GM12873 (cell line): ENCODE results near the gene LHX5.

ENCODE experiments used
- CTCF ChIP-seq: IDR thresholded peaks from 2 replicates; pipeline ENCODE4 v1.5.1; 2012; ENCODE audit warnings: low read depth, mild to moderate bottlenecking, moderate library complexity, low read length, control low read depth; ENCODE audit not compliant: insufficient read depth; ENCODE audit errors: missing control alignments

Gene LHX5

DNA sequence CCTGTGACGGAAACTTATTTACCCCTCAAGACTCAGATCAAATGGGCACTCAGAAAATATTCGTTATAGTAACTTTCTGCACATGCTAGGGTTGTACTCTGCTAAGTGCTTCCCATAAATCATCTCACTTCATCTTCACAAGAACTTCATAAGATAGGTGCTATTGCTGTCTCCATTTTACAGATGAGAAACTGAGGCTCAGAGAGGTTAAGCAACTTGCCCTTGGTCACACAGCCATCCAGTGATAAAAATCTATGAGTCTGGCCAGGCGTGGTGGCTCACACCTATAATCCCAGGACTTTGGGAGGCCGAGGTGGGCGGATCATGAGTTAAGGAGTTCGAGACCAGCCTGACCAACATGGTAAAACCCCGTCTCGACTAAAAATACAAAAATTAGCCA is 33.2 kb upstream of the LHX5 start:
- no peak for TF ChIP-seq CTCF

DNA sequence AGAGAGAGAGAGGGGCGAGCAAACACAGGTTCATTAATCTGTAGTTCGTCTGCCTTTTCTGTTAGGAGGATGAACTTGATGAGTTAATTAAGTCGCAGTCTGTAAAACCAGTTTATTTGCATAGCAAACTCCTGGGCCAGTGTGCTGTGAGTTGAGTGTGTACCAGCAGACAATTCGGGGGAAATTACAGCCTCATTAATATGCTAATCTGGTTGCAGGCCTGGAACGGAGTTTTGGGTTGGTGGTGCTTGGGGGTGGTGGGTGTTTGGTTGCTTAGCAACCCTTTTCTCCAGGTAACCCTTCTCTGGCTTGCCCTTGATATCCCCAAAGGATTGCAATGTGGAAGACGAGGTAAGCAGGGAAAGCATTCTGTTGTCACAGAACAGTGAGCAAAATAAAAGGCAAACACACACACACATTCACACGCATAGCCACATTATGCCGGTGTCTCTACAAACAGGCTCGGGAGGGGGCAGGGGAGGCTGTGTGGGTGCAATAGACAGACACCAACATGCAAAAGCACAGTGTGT is 29.2 kb upstream of the LHX5 start:
- TF ChIP-seq CTCF: no peak

DNA sequence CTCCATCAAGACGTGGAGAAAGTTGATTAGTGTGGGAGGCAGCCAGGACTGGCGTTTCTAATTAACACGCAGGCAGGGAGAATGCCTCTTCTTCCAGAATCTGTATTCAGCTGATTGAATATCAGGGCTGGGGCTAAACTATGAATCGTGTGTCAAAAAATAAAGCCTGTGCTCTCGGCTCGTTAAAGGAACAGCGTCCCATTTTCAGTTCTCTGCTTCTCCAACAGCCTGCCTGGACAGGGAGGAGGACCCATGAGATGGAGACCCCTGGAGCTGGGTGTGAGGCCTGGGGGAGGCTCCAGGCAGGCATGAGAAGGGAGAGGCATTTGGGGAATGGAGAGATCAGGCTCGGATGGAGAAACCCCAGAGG is 28.6 kb upstream of the LHX5 start:
- no peak for TF ChIP-seq CTCF

GRCh38 chr12:113498490-113498889 is 26.8 kb upstream of the LHX5 start:
- no peak for TF ChIP-seq CTCF

DNA sequence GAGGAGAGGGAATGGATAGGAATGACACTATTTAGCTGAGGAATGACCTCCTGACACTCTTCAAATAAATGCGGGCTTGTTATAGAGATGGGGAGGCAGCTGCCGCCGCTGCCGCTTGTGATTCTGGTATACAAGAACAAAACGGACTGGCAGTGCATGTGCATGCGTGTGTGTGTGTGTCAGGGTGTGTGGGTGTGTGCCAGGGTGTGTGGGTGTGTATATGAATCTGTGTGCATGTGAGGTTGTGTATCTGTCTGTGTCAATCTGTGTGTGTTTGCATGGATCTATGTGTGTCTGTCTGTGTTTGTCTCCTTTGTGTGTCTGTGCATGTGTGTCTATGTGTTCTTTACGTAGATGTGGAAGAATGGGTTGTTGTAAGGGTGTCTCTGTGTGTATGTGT is 26.0 kb upstream of the LHX5 start:
- TF ChIP-seq CTCF: no peak

- TF ChIP-seq CTCF: no peak
Measured at GRCh38 chr12:113488322-113488721, 16.7 kb upstream of the LHX5 start.

DNA sequence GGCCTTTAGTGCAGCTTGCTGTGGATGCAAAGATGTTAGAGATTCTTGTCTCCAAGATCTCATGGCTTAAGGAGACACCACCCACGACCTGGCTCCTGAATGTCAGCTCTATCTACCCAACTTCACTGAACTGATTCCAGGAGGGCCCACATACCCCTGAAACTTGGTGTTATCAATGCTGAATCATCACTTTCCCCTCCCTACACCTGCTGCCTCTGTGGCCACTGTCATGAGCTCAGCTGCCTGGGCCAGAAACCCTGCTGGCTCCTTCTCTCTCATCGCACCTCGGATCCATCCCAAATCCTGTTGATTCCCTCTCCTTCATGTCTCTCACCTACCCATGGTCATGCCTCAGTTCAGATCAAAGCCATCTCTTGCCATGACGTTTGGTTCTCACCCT is 15.1 kb upstream of the LHX5 start:
- no peak for TF ChIP-seq CTCF
